ENCODE data around the gene CCDC34.

GRCh38 chr11:27390318-27391295, 27.6 kb upstream of the CCDC34 start:
- TF ChIP-seq POLR2A (IDR thresholded peaks at IDR 0.05) = no peak
- TF ChIP-seq, protein P1, sequence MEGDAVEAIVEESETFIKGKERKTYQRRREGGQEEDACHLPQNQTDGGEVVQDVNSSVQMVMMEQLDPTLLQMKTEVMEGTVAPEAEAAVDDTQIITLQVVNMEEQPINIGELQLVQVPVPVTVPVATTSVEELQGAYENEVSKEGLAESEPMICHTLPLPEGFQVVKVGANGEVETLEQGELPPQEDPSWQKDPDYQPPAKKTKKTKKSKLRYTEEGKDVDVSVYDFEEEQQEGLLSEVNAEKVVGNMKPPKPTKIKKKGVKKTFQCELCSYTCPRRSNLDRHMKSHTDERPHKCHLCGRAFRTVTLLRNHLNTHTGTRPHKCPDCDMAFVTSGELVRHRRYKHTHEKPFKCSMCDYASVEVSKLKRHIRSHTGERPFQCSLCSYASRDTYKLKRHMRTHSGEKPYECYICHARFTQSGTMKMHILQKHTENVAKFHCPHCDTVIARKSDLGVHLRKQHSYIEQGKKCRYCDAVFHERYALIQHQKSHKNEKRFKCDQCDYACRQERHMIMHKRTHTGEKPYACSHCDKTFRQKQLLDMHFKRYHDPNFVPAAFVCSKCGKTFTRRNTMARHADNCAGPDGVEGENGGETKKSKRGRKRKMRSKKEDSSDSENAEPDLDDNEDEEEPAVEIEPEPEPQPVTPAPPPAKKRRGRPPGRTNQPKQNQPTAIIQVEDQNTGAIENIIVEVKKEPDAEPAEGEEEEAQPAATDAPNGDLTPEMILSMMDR (IDR thresholded peaks at IDR 0.05) = no peak
